Activated CD4-positive, alpha-beta T cell treated with anti-CD3 and anti-CD28 coated beads, Interleukin-2, amount 10 ng/mL, durations not matched to agents 24 days and 14 days (primary cell): ENCODE results near the gene PSMD5. TPM values are rescaled to one million over a fixed set of nuclear protein-coding genes. Genes with fewer than 3 reads are reported as not detected.
A peak's percentile ranks its signal among the peaks of the same experiment; 100 is the strongest.

ENCODE experiments used
- DNase-seq: peaks from one replicate; pipeline ENCODE4 v3.0.0; 2022
- H3K27ac Mint-ChIP-seq: one replicate; pipeline ENCODE4 v1.8.0; 2022; ENCODE audit warnings: mild to moderate bottlenecking, mixed read lengths
- H3K27me3 Mint-ChIP-seq: one replicate; pipeline ENCODE4 v1.8.0; 2022; ENCODE audit warnings: mixed read lengths
- H3K36me3 Mint-ChIP-seq: one replicate; pipeline ENCODE4 v1.8.0; 2022; ENCODE audit warnings: low read depth, mild to moderate bottlenecking, mixed read lengths
- H3K4me1 Mint-ChIP-seq: one replicate; pipeline ENCODE4 v1.8.0; 2021; ENCODE audit warnings: mixed read lengths
- H3K4me3 Mint-ChIP-seq: one replicate; pipeline ENCODE4 v1.8.0; 2022; ENCODE audit warnings: mild to moderate bottlenecking, moderate library complexity, mixed read lengths
- H3K9me3 Mint-ChIP-seq: one replicate; pipeline ENCODE4 v1.8.0; 2021; ENCODE audit warnings: mixed read lengths
- intact Hi-C: fragments of 100-400 bp; cut with micrococcal nuclease; formaldehyde crosslinking; loops from one replicate; pipeline ENCODE4 v1.15.1; 2023
- total RNA-seq: library from RNA; stranded (reverse); gene quantifications from 2 replicates; pipeline ENCODE4 v1.2.3, GENCODE V29; 2022

PSMD5 gene
- total RNA-seq, 1 donor from 2014 or later, result 63.7 TPM

DNA sequence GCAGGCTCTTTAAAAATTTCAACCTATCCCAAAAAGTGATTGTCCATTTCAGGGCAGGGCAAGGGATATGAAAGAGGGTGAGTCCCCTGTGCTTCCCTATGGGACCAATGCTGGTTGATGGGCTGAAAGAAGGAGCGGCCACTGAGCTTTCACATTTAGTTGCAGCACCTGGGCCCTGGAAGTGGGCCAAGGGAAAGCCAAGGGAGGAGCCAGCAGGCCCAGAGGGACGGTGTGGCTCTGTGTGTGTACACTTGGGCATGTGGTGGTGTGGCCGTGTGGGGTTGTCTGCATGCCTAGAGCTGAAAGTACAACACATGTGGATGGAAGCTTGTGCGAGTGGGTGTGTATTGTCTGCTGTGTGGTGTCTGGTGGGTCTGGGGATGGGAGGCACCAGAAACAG, 14.0 kb upstream of the PSMD5 start:
- Mint-ChIP-seq H3K4me1 (peaks cover 6% of the 10 kb centered on the region), H3K27ac (peak overlapping the region; percentile 49), H3K9me3 (no peaks in the 10 kb centered on the region), H3K36me3 (peaks cover 73% of the 10 kb centered on the region), H3K27me3 (no peaks in the 10 kb centered on the region), H3K4me3 (no peak overlapping the region)
- intact Hi-C loops, result no loop called here
- DNase-seq, result no peak

DNA sequence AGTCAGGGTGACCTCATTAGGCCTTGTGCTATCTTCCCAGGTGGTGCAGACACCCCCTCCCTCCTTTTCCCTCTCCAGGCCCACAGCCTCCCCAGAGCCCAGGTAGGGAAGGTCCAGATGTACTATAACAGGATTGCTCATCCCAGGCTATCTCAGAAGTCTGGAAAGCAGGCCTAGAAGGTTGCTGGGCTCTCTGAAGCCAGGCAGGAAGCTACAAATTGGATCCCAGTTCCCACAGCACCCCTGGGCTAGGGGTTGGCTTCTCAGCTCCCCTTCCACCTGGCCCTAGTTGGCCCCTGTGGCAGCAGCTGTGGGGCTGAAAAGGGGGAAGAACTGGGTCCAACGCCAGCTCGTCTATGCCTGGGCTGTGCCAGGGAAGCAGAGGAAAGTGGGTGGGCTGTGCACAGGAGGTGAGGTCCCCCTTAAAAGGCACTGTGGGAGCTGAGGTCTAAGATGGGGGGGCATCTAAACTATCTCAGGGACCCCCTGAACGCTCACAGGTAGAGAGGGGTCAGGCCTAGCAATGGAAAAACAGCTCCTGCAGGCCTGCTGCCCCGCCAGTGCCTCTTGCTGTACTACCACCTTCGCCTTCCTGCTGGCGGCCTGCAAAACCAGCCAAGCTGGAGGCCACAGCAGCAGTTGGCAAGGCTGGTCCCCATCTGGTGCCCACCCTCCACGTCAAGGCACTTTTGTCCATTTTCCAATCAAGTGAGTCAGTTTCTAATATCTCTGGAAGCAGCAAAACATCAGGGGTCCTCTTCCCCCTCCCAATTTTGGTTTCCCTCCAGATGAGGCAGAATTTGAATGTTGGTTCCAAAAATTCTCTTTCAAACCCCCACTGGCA, 13.3 kb upstream of the PSMD5 start:
- H3K4me3 Mint-ChIP-seq, result no peak overlapping the region
- H3K9me3 Mint-ChIP-seq, result no peaks in the 10 kb centered on the region
- H3K27me3 Mint-ChIP-seq, result no peaks in the 10 kb centered on the region
- DNase-seq, result no peak
- peak overlapping the region; percentile 38 for H3K27ac Mint-ChIP-seq
- intact Hi-C loops, result no loop called here
- peaks cover 6% of the 10 kb centered on the region for H3K4me1 Mint-ChIP-seq
- peaks cover 73% of the 10 kb centered on the region for H3K36me3 Mint-ChIP-seq

DNA sequence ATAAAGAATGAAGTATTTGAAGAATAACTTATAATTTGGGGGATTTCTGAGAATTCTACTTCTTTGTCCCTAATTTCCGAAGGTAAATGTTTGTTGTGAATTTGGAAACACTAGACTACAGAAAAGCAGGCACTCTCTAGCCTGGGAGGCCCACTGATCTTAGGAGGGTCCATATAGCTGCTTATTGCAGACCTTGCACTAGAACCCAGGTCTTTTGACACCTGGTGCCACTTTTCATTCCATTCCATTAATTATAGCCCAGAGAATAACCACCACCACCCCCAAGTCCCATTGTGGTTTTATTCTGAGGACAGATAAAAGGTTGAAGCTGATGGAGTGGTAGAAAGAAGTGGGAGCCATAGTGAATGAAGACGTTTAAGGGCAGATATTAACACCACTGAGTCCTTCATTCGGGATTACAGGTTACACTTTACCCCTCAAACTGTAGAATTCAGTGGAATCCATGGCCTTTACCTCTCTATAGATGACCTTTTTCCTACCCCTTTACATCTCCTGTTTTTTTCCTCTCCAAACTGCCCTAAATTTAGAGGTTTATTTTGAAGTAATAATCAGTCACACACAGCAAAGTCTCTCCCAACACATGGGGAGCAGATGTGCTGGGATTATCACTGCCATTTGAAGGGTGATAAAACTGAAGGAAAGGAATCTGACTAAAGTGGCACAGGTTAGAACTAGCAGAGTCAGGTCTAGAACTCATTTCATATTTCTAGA, 12.0 kb upstream of the PSMD5 start:
- H3K4me3 Mint-ChIP-seq, result no peak overlapping the region
- H3K36me3 Mint-ChIP-seq, result peaks cover 66% of the 10 kb centered on the region
- H3K27me3 Mint-ChIP-seq, result no peaks in the 10 kb centered on the region
- DNase-seq, result no peak
- peaks cover 5% of the 10 kb centered on the region for H3K4me1 Mint-ChIP-seq
- H3K27ac Mint-ChIP-seq, result no peak overlapping the region
- intact Hi-C loops, result no loop called here
- no peaks in the 10 kb centered on the region for H3K9me3 Mint-ChIP-seq

GRCh38 chr9:120853198-120853597, 10.5 kb upstream of the PSMD5 start:
- H3K4me3 Mint-ChIP-seq, result no peak overlapping the region
- no peak overlapping the region for H3K27ac Mint-ChIP-seq
- no peak for DNase-seq
- no peaks in the 10 kb centered on the region for H3K9me3 Mint-ChIP-seq
- intact Hi-C loops, result no loop called here
- no peaks in the 10 kb centered on the region for H3K27me3 Mint-ChIP-seq
- H3K36me3 Mint-ChIP-seq, result peaks cover 62% of the 10 kb centered on the region
- peaks cover 8% of the 10 kb centered on the region for H3K4me1 Mint-ChIP-seq

GRCh38 chr9:120852240-120853010, 9.7 kb upstream of the PSMD5 start:
- DNase-seq, result no peak
- peaks cover 63% of the 10 kb centered on the region for H3K36me3 Mint-ChIP-seq
- intact Hi-C loops, result no loop called here
- H3K4me3 Mint-ChIP-seq, result no peak overlapping the region
- H3K4me1 Mint-ChIP-seq, result peaks cover 15% of the 10 kb centered on the region
- H3K27me3 Mint-ChIP-seq, result no peaks in the 10 kb centered on the region
- no peak overlapping the region for H3K27ac Mint-ChIP-seq
- H3K9me3 Mint-ChIP-seq, result no peaks in the 10 kb centered on the region

- Mint-ChIP-seq H3K4me1 (peaks cover 25% of the 10 kb centered on the region), H3K27ac (peak overlapping the region; percentile 4), H3K4me3 (no peak overlapping the region), H3K9me3 (no peaks in the 10 kb centered on the region), H3K36me3 (peaks cover 63% of the 10 kb centered on the region), H3K27me3 (no peaks in the 10 kb centered on the region)
- intact Hi-C loops, result no loop called here
- DNase-seq, result no peak
Measured at GRCh38 chr9:120851449-120851848, 8.7 kb upstream of the PSMD5 start.

DNA sequence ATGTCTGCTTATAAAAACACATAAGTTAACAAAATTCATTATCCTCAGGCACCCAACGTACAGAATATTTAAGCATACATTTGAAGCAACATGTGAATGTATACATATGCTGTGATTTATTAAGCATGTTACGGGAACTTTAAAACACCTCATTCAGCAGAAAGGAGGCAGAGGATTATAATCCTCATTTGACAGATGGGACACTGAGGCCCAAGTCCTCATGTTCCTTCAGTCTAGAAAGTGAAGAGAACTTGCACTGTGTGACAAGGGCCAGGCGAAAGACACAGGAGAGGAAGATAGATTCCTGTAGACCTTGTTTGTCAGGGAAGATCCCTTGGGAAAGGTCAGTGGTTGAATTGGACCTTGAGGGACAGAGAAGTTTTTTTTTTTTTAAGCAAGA, 7.6 kb upstream of the PSMD5 start:
- no peaks in the 10 kb centered on the region for H3K9me3 Mint-ChIP-seq
- DNase-seq, result no peak
- H3K27ac Mint-ChIP-seq, result no peak overlapping the region
- peaks cover 68% of the 10 kb centered on the region for H3K36me3 Mint-ChIP-seq
- H3K4me1 Mint-ChIP-seq, result peaks cover 36% of the 10 kb centered on the region
- H3K27me3 Mint-ChIP-seq, result no peaks in the 10 kb centered on the region
- intact Hi-C loops, result no loop called here
- no peak overlapping the region for H3K4me3 Mint-ChIP-seq

- DNase-seq, result peak; percentile 54
- Mint-ChIP-seq H3K4me1 (peaks cover 54% of the 10 kb centered on the region), H3K27ac (peak overlapping the region; percentile 96), H3K9me3 (no peaks in the 10 kb centered on the region), H3K27me3 (no peaks in the 10 kb centered on the region), H3K4me3 (peak overlapping the region; percentile 71), H3K36me3 (peaks cover 55% of the 10 kb centered on the region)
- intact Hi-C loops, result loop anchor here (1.0 to 5.0 kb wide), 2 partner anchors 21 to 265 kb away; partner anchors contain the start of gene CDK5RAP2
Measured at GRCh38 chr9:120846906-120847305, 4.2 kb upstream of the PSMD5 start.

DNA sequence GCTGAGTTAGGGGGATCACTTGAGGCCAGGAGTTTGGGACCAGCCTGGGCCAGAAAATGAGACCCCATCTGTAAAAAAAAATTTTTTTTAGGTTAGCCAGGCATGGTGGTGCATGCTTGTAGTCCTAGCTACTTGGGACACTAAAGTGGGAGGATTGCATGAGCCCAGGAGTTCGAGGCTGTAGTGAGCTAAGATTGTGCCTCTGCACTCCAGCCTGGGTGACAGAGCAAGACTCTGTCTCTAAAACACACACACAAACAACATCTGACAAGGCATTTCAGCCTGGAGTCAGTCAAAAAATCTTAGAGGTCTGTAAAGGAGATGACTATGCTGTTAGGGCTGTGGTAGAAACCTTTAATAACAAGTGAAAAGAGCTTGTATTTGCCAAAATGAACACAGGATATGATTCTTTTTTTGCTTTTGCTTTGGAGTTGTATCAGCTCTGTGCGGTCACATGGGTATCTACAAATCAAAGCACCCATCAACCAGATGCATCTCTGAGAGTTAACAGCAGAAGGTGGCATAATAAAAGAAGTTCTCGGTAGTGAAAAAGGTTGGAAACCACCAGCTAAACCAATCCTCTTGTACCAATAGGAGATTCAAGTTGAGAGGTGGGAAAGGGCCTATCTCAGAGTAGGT, 3.6 kb upstream of the PSMD5 start:
- peak; percentile 78 for DNase-seq
- H3K27me3 Mint-ChIP-seq, result no peaks in the 10 kb centered on the region
- H3K4me3 Mint-ChIP-seq, result peak overlapping the region; percentile 71
- intact Hi-C loops, result loop anchor here (1.0 to 5.0 kb wide), 2 partner anchors 22 to 264 kb away; partner anchors contain the start of gene CDK5RAP2
- H3K4me1 Mint-ChIP-seq, result peaks cover 60% of the 10 kb centered on the region
- H3K27ac Mint-ChIP-seq, result peak overlapping the region; percentile 96
- H3K36me3 Mint-ChIP-seq, result peaks cover 55% of the 10 kb centered on the region
- H3K9me3 Mint-ChIP-seq, result no peaks in the 10 kb centered on the region

- Mint-ChIP-seq H3K27ac (peak overlapping the region; percentile 96), H3K4me3 (peak overlapping the region; percentile 71), H3K9me3 (no peaks in the 10 kb centered on the region), H3K36me3 (peaks cover 54% of the 10 kb centered on the region), H3K27me3 (no peaks in the 10 kb centered on the region), H3K4me1 (peaks cover 58% of the 10 kb centered on the region)
- intact Hi-C loops, result loop anchor here (1.0 to 5.0 kb wide), 3 partner anchors 47 to 263 kb away; partner anchors contain the start of genes CDK5RAP2 and CNTRL
- peak; percentile 73 for DNase-seq
Measured at GRCh38 chr9:120845255-120845654, 2.5 kb upstream of the PSMD5 start.

GRCh38 chr9:120841930-120842684, 615 bp downstream of the PSMD5 start:
- Mint-ChIP-seq H3K27me3 (no peaks in the 10 kb centered on the region), H3K9me3 (no peaks in the 10 kb centered on the region), H3K27ac (peak overlapping the region; percentile 96), H3K36me3 (peaks cover 56% of the 10 kb centered on the region), H3K4me3 (peak overlapping the region; percentile 97), H3K4me1 (peaks cover 66% of the 10 kb centered on the region)
- no peak for DNase-seq
- intact Hi-C loops, result loop anchor here (2.0 to 5.0 kb wide), 4 partner anchors 70 to 279 kb away; partner anchors contain the start of gene MEGF9

- H3K4me1 Mint-ChIP-seq, result peaks cover 45% of the 10 kb centered on the region
- no peaks in the 10 kb centered on the region for H3K27me3 Mint-ChIP-seq
- H3K36me3 Mint-ChIP-seq, result peaks cover 47% of the 10 kb centered on the region
- H3K27ac Mint-ChIP-seq, result peak overlapping the region; percentile 61
- H3K4me3 Mint-ChIP-seq, result peak overlapping the region; percentile 68
- no peak for DNase-seq
- intact Hi-C loops, result no loop called here
- H3K9me3 Mint-ChIP-seq, result no peaks in the 10 kb centered on the region
Measured at GRCh38 chr9:120839146-120839545, 3.6 kb downstream of the PSMD5 start.
